H9 (cell line): ENCODE measurements around the gene PEX7. TPM values are rescaled to one million over a fixed set of nuclear protein-coding genes. Genes with fewer than 3 reads are reported as not detected.

ENCODE experiments used
- DNase-seq: peaks from one replicate; pipeline ENCODE4 v3.0.0-alpha.2; 2017
- H2AFZ ChIP-seq: one replicate; pipeline ENCODE4 v1.6.1; 2013; ENCODE audit warnings: mild to moderate bottlenecking, low read length, control low read depth, moderate library complexity
- H2AK5ac ChIP-seq: 2 replicates; pipeline ENCODE4 v1.6.1; 2013; ENCODE audit warnings: low read length, control low read depth, mixed read lengths; ENCODE audit not compliant: insufficient read length
- H2BK120ac ChIP-seq: one replicate; pipeline ENCODE4 v1.6.1; 2013; ENCODE audit warnings: low read depth, mild to moderate bottlenecking, low read length, control low read depth, inconsistent platforms; ENCODE audit not compliant: poor library complexity, severe bottlenecking
- H2BK12ac ChIP-seq: 2 replicates; pipeline ENCODE4 v1.6.1; 2013; ENCODE audit warnings: low read length, control low read depth, mixed read lengths, low read depth; ENCODE audit not compliant: insufficient read length
- H2BK15ac ChIP-seq: 2 replicates; pipeline ENCODE4 v1.6.1; 2013; ENCODE audit warnings: low read depth, low read length, control low read depth
- H2BK20ac ChIP-seq: one replicate; pipeline ENCODE4 v1.6.1; 2013; ENCODE audit warnings: low read depth, mild to moderate bottlenecking, low read length, control low read depth, inconsistent platforms; ENCODE audit not compliant: poor library complexity, severe bottlenecking
- H2BK5ac ChIP-seq: 2 replicates; pipeline ENCODE4 v1.6.1; 2013; ENCODE audit warnings: low read length, control low read depth, mixed read lengths; ENCODE audit not compliant: insufficient read length
- H3K14ac ChIP-seq: 2 replicates; pipeline ENCODE4 v1.6.1; 2013; ENCODE audit warnings: low read length, control low read depth; ENCODE audit not compliant: insufficient read depth
- H3K18ac ChIP-seq: 2 replicates; pipeline ENCODE4 v1.6.1; 2013; ENCODE audit warnings: low read depth, mild to moderate bottlenecking, mixed read lengths, low read length, control low read depth; ENCODE audit not compliant: insufficient read length
- H3K23ac ChIP-seq: 2 replicates; pipeline ENCODE4 v1.6.1; 2013; ENCODE audit warnings: low read length, control low read depth, mixed read lengths, low read depth; ENCODE audit not compliant: insufficient read length
- H3K23me2 ChIP-seq: 2 replicates; pipeline ENCODE4 v1.6.1; 2013; ENCODE audit warnings: low read depth, mild to moderate bottlenecking, mixed read lengths, low read length, control low read depth; ENCODE audit not compliant: insufficient read length, poor library complexity, severe bottlenecking
- H3K27ac ChIP-seq: 2 replicates; pipeline ENCODE4 v1.5.1; 2013; ENCODE audit warnings: low read length, control low read depth, mixed read lengths, low read depth; ENCODE audit not compliant: insufficient read length
- H3K27me3 ChIP-seq: 2 replicates; pipeline ENCODE4 v1.6.1; 2013; ENCODE audit warnings: low read length, control low read depth, inconsistent platforms; ENCODE audit not compliant: insufficient read depth
- H3K4ac ChIP-seq: 2 replicates; pipeline ENCODE4 v1.6.1; 2013; ENCODE audit warnings: low read depth, mild to moderate bottlenecking, control low read depth, inconsistent platforms, low read length, moderate library complexity
- H3K4me1 ChIP-seq: 2 replicates; pipeline ENCODE4 v1.6.1; 2013; ENCODE audit warnings: low read length, control low read depth, inconsistent platforms; ENCODE audit not compliant: insufficient read depth
- H3K4me2 ChIP-seq: 2 replicates; pipeline ENCODE4 v1.6.1; 2013; ENCODE audit warnings: low read length, control low read depth, mixed read lengths; ENCODE audit not compliant: insufficient read length, insufficient read depth
- H3K56ac ChIP-seq: 2 replicates; pipeline ENCODE4 v1.6.1; 2013; ENCODE audit warnings: low read depth, mild to moderate bottlenecking, mixed read lengths, low read length, control low read depth; ENCODE audit not compliant: insufficient read length
- H3K79me1 ChIP-seq: 2 replicates; pipeline ENCODE4 v1.6.1; 2013; ENCODE audit warnings: low read depth, mild to moderate bottlenecking, moderate library complexity, low read length, control low read depth, inconsistent platforms; ENCODE audit not compliant: insufficient read depth, poor library complexity, severe bottlenecking
- H3K79me2 ChIP-seq: 2 replicates; pipeline ENCODE4 v1.6.1; 2013; ENCODE audit warnings: low read length, control low read depth, inconsistent platforms; ENCODE audit not compliant: insufficient read depth
- H3K9ac ChIP-seq: 2 replicates; pipeline ENCODE4 v1.6.1; 2013; ENCODE audit warnings: low read length, control low read depth, mixed read lengths; ENCODE audit not compliant: insufficient read length; ENCODE audit errors: extremely low read depth
- H3K9me3 ChIP-seq: one replicate; pipeline ENCODE4 v1.6.1; 2013; ENCODE audit warnings: low read depth, low read length, inconsistent platforms; ENCODE audit not compliant: control insufficient read depth
- H3T11ph ChIP-seq: one replicate; pipeline ENCODE4 v1.6.1; 2013; ENCODE audit warnings: mild to moderate bottlenecking, low read length, control low read depth, inconsistent platforms
- H4K20me1 ChIP-seq: one replicate; pipeline ENCODE4 v1.6.1; 2013; ENCODE audit not compliant: control insufficient read depth, insufficient read length, insufficient read depth
- H4K5ac ChIP-seq: 2 replicates; pipeline ENCODE4 v1.6.1; 2013; ENCODE audit warnings: low read depth, mild to moderate bottlenecking, mixed read lengths, low read length, control low read depth; ENCODE audit not compliant: insufficient read length
- H4K8ac ChIP-seq: replicated peaks from 2 replicates; pipeline ENCODE4 v1.6.1; 2013; ENCODE audit warnings: low read length, control low read depth, mixed read lengths, low read depth; ENCODE audit not compliant: insufficient read length
- H4K91ac ChIP-seq: 2 replicates; pipeline ENCODE4 v1.6.1; 2013; ENCODE audit warnings: low read depth, mild to moderate bottlenecking, moderate library complexity, mixed read lengths, low read length, control low read depth; ENCODE audit not compliant: insufficient read length
- H3K27ac Mint-ChIP-seq, 3 experiments: 2 replicates in 2 of 3; 3 replicates in 1 of 3; pipeline ENCODE4 v1.8.0; 2020 to 2021; ENCODE audit warnings: mixed read lengths in 3 of 3, mild to moderate bottlenecking in 1 of 3, moderate library complexity in 1 of 3
- H3K27me3 Mint-ChIP-seq: 2 replicates; pipeline ENCODE4 v1.8.0; 2021; ENCODE audit warnings: low read depth, mild to moderate bottlenecking, moderate library complexity, mixed read lengths
- H3K36me3 Mint-ChIP-seq, 3 experiments: 2 replicates in 2 of 3; 3 replicates in 1 of 3; pipeline ENCODE4 v1.8.0; 2020 to 2021; ENCODE audit warnings: low read depth in 3 of 3, mixed read lengths in 3 of 3; ENCODE audit not compliant: insufficient read depth in 1 of 3
- H3K4me1 Mint-ChIP-seq, 2 experiments: 2 replicates each; pipeline ENCODE4 v1.8.0; 2020; ENCODE audit warnings: mixed read lengths in 2 of 2
- H3K4me3 Mint-ChIP-seq, 2 experiments: 2 replicates in 1 of 2; 3 replicates in 1 of 2; pipeline ENCODE4 v1.8.0; 2020 to 2021; ENCODE audit warnings: mild to moderate bottlenecking in 2 of 2, mixed read lengths in 2 of 2, moderate library complexity in 1 of 2
- H3K9me3 Mint-ChIP-seq, 2 experiments: 2 replicates in 1 of 2; 3 replicates in 1 of 2; pipeline ENCODE4 v1.8.0; 2020; ENCODE audit warnings: mild to moderate bottlenecking in 2 of 2, mixed read lengths in 2 of 2, moderate library complexity in 1 of 2
- WGBS: extraction: QIAGEN DNeasy Blood & Tissue Kit; methylation state at CpG from one replicate; pipeline ENCODE4 v1.1.7; 2013; ENCODE audit warnings: missing lambda C conversion rate, low lambda C conversion rate, mixed read lengths; ENCODE audit not compliant: insufficient read length; ENCODE audit errors: extremely low coverage; 5-methylcytosine and 5-hydroxymethylcytosine counted together
- total RNA-seq: library from RNA; stranded (reverse); gene quantifications from 2 replicates; pipeline ENCODE4 v1.2.1, GENCODE V29; 2021
- TF ChIP-seq, protein P1 (sequence below): fragments of 200-600 bp; sonication (generic); conservative IDR thresholded peaks from 3 replicates; pipeline ENCODE4 v1.8.0; 2021; ENCODE audit warnings: antibody characterized with exemption, mild to moderate bottlenecking

Gene PEX7
- total RNA-seq, 1 experiment from 2014 or later = 8.4 TPM

DNA sequence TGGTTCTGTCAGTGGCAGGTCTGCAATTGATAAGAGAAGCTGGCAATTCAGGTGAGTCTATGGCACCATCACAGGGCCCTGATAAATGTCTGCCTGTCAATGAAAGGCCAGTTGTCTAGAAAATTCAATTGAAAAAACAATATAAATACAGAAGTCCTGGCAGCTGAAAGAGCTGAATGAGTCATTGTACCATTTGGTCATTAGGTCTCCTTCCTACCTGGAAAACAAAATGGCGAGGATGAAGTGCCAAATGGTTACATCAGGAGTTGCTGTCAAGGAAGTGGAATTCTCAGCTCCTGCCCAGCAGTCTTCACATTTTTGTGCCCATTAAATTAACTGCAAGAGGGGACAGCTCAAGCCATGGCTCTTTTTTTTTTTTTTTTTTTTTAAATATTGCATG, 37.7 kb downstream of the PEX7 start:
- Histone ChIP-seq H3K18ac (no peak overlapping the region), H3K79me1 (no peaks in the 10 kb centered on the region), H3T11ph (no peak overlapping the region), H4K5ac (no peak overlapping the region), H2BK12ac (no peak overlapping the region), H3K56ac (no peak overlapping the region), H2AFZ (no peak overlapping the region), H3K27me3 (no peaks in the 10 kb centered on the region), H2BK5ac (no peak overlapping the region), H3K9ac (no peak overlapping the region), H4K20me1 (no peaks in the 10 kb centered on the region), H3K9me3 (no peaks in the 10 kb centered on the region), H3K4me2 (no peak overlapping the region), H3K79me2 (no peaks in the 10 kb centered on the region), H2BK15ac (no peak overlapping the region), H2AK5ac (no peak overlapping the region), H3K23me2 (no peaks in the 10 kb centered on the region), H4K8ac (no peak overlapping the region), H4K91ac (no peak overlapping the region), H3K4ac (no peak overlapping the region), H3K27ac (no peak overlapping the region), H2BK20ac (no peak overlapping the region), H3K14ac (no peak overlapping the region), H3K4me1 (no peaks in the 10 kb centered on the region), H3K23ac (no peak overlapping the region), H2BK120ac (no peak overlapping the region)
- no peak for DNase-seq
- H3K4me1 Mint-ChIP-seq = no peaks in the 10 kb centered on the region
- H3K27me3 Mint-ChIP-seq = no peaks in the 10 kb centered on the region
- no CpG with 5 or more reads among the region's 1 CpG for WGBS
- H3K9me3 Mint-ChIP-seq = no peaks in the 10 kb centered on the region
- H3K4me3 Mint-ChIP-seq = no peak overlapping the region
- TF ChIP-seq, protein P1, sequence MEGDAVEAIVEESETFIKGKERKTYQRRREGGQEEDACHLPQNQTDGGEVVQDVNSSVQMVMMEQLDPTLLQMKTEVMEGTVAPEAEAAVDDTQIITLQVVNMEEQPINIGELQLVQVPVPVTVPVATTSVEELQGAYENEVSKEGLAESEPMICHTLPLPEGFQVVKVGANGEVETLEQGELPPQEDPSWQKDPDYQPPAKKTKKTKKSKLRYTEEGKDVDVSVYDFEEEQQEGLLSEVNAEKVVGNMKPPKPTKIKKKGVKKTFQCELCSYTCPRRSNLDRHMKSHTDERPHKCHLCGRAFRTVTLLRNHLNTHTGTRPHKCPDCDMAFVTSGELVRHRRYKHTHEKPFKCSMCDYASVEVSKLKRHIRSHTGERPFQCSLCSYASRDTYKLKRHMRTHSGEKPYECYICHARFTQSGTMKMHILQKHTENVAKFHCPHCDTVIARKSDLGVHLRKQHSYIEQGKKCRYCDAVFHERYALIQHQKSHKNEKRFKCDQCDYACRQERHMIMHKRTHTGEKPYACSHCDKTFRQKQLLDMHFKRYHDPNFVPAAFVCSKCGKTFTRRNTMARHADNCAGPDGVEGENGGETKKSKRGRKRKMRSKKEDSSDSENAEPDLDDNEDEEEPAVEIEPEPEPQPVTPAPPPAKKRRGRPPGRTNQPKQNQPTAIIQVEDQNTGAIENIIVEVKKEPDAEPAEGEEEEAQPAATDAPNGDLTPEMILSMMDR = no peak
- peaks cover 0 to 5% (median 0%) of the 10 kb centered on the region in 3 experiments; a peak in 4 of 7 replicates for H3K36me3 Mint-ChIP-seq
- no peak overlapping the region for H3K27ac Mint-ChIP-seq
